PFSK-1 (cell line): ENCODE data around the gene TM9SF2.

ENCODE experiments used
- SIN3A ChIP-seq: IDR thresholded peaks from 2 replicates; pipeline ENCODE4 v1.6.1; 2012; ENCODE audit warnings: mild to moderate bottlenecking, low read length, moderate library complexity, borderline replicate concordance; ENCODE audit not compliant: insufficient read depth
- TF ChIP-seq, protein P1 (sequence below), 2 experiments: IDR thresholded peaks; 2 replicates each; pipeline versions ENCODE4 v1.6.1 to v1.8.0; 2011 to 2012; ENCODE audit warnings: low read depth in 2 of 2, low read length in 2 of 2, control low read depth in 1 of 2, inconsistent platforms in 1 of 2, mild to moderate bottlenecking in 1 of 2, moderate library complexity in 1 of 2; ENCODE audit not compliant: insufficient read depth in 1 of 2

DNA sequence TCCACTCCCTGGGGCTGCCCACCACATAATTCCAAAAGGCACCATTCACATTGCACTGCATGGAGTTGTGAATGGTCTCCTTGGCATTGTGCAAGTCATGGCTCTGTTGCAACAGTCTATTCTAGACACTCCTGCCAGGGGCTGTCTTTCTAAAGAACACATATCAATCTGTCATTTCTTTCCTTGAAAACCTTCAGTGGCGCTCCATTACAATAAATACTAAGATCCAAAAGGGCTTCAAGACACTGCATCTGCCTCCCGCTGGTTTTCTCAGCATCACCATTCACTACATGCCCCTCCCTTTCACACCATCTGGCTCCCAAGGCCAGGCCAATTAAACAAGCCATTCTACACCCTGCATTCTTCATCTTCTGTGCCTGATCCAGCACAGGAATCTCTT lies 32.2 kb upstream of the TM9SF2 start:
- TF ChIP-seq, protein P1, sequence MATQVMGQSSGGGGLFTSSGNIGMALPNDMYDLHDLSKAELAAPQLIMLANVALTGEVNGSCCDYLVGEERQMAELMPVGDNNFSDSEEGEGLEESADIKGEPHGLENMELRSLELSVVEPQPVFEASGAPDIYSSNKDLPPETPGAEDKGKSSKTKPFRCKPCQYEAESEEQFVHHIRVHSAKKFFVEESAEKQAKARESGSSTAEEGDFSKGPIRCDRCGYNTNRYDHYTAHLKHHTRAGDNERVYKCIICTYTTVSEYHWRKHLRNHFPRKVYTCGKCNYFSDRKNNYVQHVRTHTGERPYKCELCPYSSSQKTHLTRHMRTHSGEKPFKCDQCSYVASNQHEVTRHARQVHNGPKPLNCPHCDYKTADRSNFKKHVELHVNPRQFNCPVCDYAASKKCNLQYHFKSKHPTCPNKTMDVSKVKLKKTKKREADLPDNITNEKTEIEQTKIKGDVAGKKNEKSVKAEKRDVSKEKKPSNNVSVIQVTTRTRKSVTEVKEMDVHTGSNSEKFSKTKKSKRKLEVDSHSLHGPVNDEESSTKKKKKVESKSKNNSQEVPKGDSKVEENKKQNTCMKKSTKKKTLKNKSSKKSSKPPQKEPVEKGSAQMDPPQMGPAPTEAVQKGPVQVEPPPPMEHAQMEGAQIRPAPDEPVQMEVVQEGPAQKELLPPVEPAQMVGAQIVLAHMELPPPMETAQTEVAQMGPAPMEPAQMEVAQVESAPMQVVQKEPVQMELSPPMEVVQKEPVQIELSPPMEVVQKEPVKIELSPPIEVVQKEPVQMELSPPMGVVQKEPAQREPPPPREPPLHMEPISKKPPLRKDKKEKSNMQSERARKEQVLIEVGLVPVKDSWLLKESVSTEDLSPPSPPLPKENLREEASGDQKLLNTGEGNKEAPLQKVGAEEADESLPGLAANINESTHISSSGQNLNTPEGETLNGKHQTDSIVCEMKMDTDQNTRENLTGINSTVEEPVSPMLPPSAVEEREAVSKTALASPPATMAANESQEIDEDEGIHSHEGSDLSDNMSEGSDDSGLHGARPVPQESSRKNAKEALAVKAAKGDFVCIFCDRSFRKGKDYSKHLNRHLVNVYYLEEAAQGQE (IDR thresholded peaks at IDR 0.05; ENCODE audit: insufficient read depth in 1 of 2, low read depth in 2 of 2, low read length in 2 of 2), result no peak
- TF ChIP-seq SIN3A, result no peak
